ENCODE measurements around the gene AFAP1L1. TPM values are rescaled to one million over a fixed set of nuclear protein-coding genes. Genes with fewer than 3 reads are reported as not detected.
"Not testable (repeated sequence)": the region's sequence is repeated elsewhere in the genome, so short reads cannot be mapped to it uniquely, and the experiment has no call there.

AFAP1L1 gene
- total RNA-seq, 1 donor from 2014 or later = 0.25 TPM

GRCh38 chr5:149387982-149388381 lies 116.3 kb downstream of the AFAP1L1 start:
- Mint-ChIP-seq H3K27ac (ENCODE audit: unreplicated experiment) (no peak overlapping the region), H3K36me3 (ENCODE audit: unreplicated experiment) (peaks cover 4% of the 10 kb centered on the region), H3K27me3 (ENCODE audit: unreplicated experiment) (peaks cover 5% of the 10 kb centered on the region), H3K4me1 (ENCODE audit: low read depth, unreplicated experiment) (peaks cover 7% of the 10 kb centered on the region), H3K4me3 (ENCODE audit: unreplicated experiment) (no peak overlapping the region), H3K9me3 (ENCODE audit: unreplicated experiment) (peaks cover 6% of the 10 kb centered on the region)
- no peak for DNase-seq
- TF ChIP-seq, protein P1, sequence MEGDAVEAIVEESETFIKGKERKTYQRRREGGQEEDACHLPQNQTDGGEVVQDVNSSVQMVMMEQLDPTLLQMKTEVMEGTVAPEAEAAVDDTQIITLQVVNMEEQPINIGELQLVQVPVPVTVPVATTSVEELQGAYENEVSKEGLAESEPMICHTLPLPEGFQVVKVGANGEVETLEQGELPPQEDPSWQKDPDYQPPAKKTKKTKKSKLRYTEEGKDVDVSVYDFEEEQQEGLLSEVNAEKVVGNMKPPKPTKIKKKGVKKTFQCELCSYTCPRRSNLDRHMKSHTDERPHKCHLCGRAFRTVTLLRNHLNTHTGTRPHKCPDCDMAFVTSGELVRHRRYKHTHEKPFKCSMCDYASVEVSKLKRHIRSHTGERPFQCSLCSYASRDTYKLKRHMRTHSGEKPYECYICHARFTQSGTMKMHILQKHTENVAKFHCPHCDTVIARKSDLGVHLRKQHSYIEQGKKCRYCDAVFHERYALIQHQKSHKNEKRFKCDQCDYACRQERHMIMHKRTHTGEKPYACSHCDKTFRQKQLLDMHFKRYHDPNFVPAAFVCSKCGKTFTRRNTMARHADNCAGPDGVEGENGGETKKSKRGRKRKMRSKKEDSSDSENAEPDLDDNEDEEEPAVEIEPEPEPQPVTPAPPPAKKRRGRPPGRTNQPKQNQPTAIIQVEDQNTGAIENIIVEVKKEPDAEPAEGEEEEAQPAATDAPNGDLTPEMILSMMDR (IDR thresholded peaks at IDR 0.05; ENCODE audit: partially characterized antibody, unreplicated experiment) = no peak

DNA sequence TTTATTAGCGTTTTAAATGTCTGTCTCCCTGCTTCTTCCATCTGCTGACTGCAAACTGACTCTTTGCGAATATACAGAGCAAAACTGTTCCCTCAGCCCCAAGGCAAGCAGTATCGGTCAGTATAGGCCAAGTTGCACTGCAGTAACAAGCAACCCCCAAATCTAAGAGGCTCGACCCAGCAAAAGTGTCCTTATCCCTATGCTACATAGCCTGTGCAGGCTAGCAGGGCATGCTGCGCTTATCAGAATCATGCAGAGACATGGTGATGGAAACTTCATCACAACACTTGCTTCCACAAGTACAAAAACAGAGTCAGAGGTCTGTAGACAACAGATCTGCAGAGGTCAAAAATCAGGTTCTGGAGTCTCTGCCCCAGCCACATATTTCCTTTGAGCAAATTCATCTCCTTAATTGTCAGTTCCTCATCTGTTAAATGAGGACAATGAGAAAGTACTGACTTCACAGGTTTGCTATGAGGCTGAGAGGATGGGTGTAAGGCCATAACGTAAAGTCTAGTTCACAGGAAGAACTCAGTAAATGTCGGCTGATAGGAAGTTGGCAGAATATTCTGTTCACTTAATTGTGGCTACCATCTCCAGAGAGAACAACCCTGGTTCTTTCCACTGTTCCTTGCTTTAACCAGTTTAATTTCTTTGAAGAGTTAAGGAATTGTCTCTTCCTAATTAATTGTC lies 117.0 kb downstream of the AFAP1L1 start:
- Mint-ChIP-seq H3K9me3 (ENCODE audit: unreplicated experiment) (peaks cover 8% of the 10 kb centered on the region), H3K27ac (ENCODE audit: unreplicated experiment) (no peak overlapping the region), H3K36me3 (ENCODE audit: unreplicated experiment) (peaks cover 4% of the 10 kb centered on the region), H3K27me3 (ENCODE audit: unreplicated experiment) (peaks cover 5% of the 10 kb centered on the region), H3K4me3 (ENCODE audit: unreplicated experiment) (no peak overlapping the region), H3K4me1 (ENCODE audit: low read depth, unreplicated experiment) (peaks cover 7% of the 10 kb centered on the region)
- TF ChIP-seq, protein P1 (IDR thresholded peaks at IDR 0.05; ENCODE audit: partially characterized antibody, unreplicated experiment) = no peak
- no peak for DNase-seq

DNA sequence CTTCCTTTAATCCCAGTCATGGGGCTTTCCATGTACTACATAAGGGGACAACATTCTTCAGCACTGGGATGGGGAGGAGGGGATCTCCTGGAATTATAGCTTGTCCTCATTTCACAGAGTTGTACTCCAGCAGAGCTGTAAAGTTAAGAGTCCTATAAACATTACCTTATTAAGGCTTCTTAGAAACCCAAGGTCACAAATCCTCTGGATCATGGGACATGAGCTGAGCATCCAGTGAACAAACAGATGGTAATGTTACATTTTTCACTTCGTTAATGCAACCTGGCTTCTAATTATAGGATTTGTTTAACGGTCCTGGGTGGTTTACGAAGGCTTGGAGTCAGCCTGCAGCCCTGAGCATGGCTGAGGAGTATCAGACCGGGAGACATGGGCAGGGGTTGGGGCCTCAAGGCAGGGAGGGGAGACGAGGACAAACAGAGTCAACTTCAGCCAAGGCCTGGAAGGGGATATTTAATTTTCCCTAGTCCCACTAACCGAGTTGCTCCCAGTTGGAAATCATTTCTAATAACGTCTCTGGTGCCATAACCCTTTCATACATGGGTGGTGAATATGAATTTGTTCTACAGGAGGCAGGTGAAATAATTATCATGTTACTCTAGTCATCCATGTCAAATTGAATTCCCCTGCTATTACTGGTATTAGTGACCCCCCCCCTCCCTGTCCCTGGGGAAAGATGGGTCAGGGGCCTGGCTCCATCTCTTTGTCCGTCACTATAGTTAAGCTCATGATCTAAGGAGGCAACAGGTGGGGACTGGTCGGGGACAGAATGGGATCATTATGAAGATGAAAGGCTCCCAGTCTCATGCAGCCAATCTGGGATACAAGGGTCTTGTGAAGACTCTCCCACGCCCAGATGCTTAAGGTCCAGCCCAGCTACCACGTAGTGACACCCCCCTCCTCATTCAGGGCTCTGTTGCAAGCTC lies 118.2 kb downstream of the AFAP1L1 start:
- Mint-ChIP-seq H3K27ac (ENCODE audit: unreplicated experiment) (no peak overlapping the region), H3K4me1 (ENCODE audit: low read depth, unreplicated experiment) (peaks cover 7% of the 10 kb centered on the region), H3K27me3 (ENCODE audit: unreplicated experiment) (peaks cover 2% of the 10 kb centered on the region), H3K4me3 (ENCODE audit: unreplicated experiment) (no peak overlapping the region), H3K9me3 (ENCODE audit: unreplicated experiment) (peaks cover 7% of the 10 kb centered on the region), H3K36me3 (ENCODE audit: unreplicated experiment) (peaks cover 4% of the 10 kb centered on the region)
- no peak for DNase-seq
- TF ChIP-seq, protein P1 (IDR thresholded peaks at IDR 0.05; ENCODE audit: partially characterized antibody, unreplicated experiment) = no peak

DNA sequence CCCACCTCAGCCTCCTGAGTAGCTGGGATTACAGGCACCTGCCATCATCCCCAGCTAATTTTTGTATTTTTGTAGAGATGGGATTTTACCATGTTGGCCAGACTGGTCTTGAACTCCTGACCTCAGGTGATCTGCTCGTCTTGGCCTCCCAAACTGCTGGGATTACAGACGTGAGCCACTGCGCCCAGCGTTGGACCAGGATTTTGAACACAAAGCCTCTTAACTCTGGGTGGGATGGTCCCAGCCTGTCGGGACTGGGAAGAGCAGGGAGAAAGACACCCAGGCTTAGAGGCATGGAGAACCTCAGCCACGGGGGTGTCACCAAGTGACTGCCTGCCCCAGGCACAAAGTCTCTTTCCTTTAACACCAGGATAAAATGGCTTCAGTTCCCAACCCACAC lies 119.4 kb downstream of the AFAP1L1 start:
- not testable (repeated sequence) for DNase-seq; H3K4me1 Mint-ChIP-seq (ENCODE audit: low read depth, unreplicated experiment); H3K4me3 Mint-ChIP-seq (ENCODE audit: unreplicated experiment); H3K27me3 Mint-ChIP-seq (ENCODE audit: unreplicated experiment); H3K27ac Mint-ChIP-seq (ENCODE audit: unreplicated experiment); H3K9me3 Mint-ChIP-seq (ENCODE audit: unreplicated experiment); H3K36me3 Mint-ChIP-seq (ENCODE audit: unreplicated experiment)

Other genes starting within 250 kb of the AFAP1L1 start
- gene SH3TC2, start 208.8 kb upstream of the AFAP1L1 start, total RNA-seq (ENCODE audit: unreplicated experiment) = 0.25 TPM
- gene ABLIM3, start 130.4 kb upstream of the AFAP1L1 start, total RNA-seq (ENCODE audit: unreplicated experiment) = 19.0 TPM
- gene GRPEL2, start 73.6 kb downstream of the AFAP1L1 start, total RNA-seq (ENCODE audit: unreplicated experiment) = 34.7 TPM
- gene PCYOX1L, start 86.2 kb downstream of the AFAP1L1 start, total RNA-seq (ENCODE audit: unreplicated experiment) = 25.4 TPM
- 0.88 TPM for gene IL17B, start 107.4 kb downstream of the AFAP1L1 start, total RNA-seq (ENCODE audit: unreplicated experiment)